22Rv1 (cell line): ENCODE data around the gene HS3ST3B1.

Source experiments
- H3K27ac ChIP-seq: fragments of 450-650 bp; 2 replicates; pipeline ENCODE4 v1.5.1; 2017
- CTCF ChIP-seq: fragments of 450-650 bp; IDR thresholded peaks from 2 replicates; pipeline ENCODE4 v1.5.1; 2017; ENCODE audit warnings: mild to moderate bottlenecking
- ZFX ChIP-seq: fragments of 450-650 bp; IDR thresholded peaks from 2 replicates; pipeline ENCODE4 v1.6.1; 2017; ENCODE audit warnings: antibody characterized with exemption, borderline replicate concordance

HS3ST3B1 gene

GRCh38 chr17:14321476-14321949, 20.6 kb downstream of the HS3ST3B1 start:
- H3K27ac ChIP-seq: no peak overlapping the region
- TF ChIP-seq ZFX: no peak
- no peak for TF ChIP-seq CTCF

- H3K27ac ChIP-seq: no peak overlapping the region
- no peak for TF ChIP-seq CTCF
- TF ChIP-seq ZFX: no peak
These were observed 21.3 kb downstream of the HS3ST3B1 start for GRCh38 chr17:14321980-14322776.

GRCh38 chr17:14323522-14323981, 22.7 kb downstream of the HS3ST3B1 start:
- no peak for TF ChIP-seq ZFX
- TF ChIP-seq CTCF: no peak
- no peak overlapping the region for H3K27ac ChIP-seq

- TF ChIP-seq ZFX: no peak
- no peak for TF ChIP-seq CTCF
- no peak overlapping the region for H3K27ac ChIP-seq
These were observed 24.8 kb downstream of the HS3ST3B1 start for GRCh38 chr17:14325618-14326167.

GRCh38 chr17:14329900-14330491, 29.1 kb downstream of the HS3ST3B1 start:
- TF ChIP-seq CTCF: no peak
- TF ChIP-seq ZFX: no peak
- no peak overlapping the region for H3K27ac ChIP-seq

- no peak overlapping the region for H3K27ac ChIP-seq
These were observed 29.6 kb downstream of the HS3ST3B1 start for GRCh38 chr17:14330492-14330962.

More at GRCh38 chr17:14330492-14330962, 29.6 kb downstream of the HS3ST3B1 start:
- TF ChIP-seq CTCF (no peak), ZFX (no peak)
